ENCODE measurements around the gene C2orf92. TPM values are rescaled to one million over a fixed set of nuclear protein-coding genes. Genes with fewer than 3 reads are reported as not detected.
A peak's percentile ranks its signal among the peaks of the same experiment; 100 is the strongest.

The C2orf92 gene
- total and polyA plus RNA-seq, 12 donors: 1.2 to 50.0 (median 5.5) TPM

GRCh38 chr2:97703741-97704140 lies 34.2 kb downstream of the C2orf92 start:
- Histone ChIP-seq H3K27me3 (no peaks in the 10 kb centered on the region), H3K4me3 (no peak overlapping the region), H3K9me3 (replicated peaks in 1 of 3) (no peaks in the 10 kb centered on the region), H3K4me1 (replicated peaks in 1 of 2) (no peaks in the 10 kb centered on the region), H3K27ac (no peak overlapping the region), H3K36me3 (replicated peaks in 1 of 2) (no peaks in the 10 kb centered on the region)
- WGBS, 4 donors: 64 to 83% (median 72%) methylated on average over 3 of the region's 3 CpGs
- DNase-seq: no peak
- intact Hi-C loops (cut with DNase I): loop anchor here in 1 of 2 donors (5.0 to 10.0 kb wide), 2 partner anchors 109 to 684 kb away; no protein-coding TSS in a partner anchor
- TF ChIP-seq CTCF (IDR thresholded peaks at IDR 0.05) (no peak), POLR2A (IDR thresholded peaks at IDR 0.05) (no peak)

DNA sequence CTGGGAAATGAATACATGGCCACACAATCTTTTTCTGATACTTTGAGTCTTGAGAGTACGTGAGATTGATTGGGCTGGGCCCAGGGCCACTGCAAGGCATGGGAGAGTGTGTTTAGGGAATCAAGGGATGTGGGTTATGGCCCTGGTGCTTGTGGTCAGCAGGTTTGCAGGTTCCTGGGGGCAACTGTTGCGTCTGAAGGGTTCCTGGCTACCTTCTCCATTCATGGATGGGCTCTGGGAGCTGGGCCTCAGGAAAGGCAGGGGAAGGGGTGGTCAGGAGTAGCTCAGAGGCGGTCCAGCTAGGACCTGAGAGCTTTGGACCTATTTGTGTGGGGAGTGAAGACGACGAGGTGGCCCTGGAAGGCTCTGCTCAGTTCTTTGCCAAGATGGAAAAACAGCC lies 35.5 kb downstream of the C2orf92 start:
- Histone ChIP-seq H3K4me1 (replicated peaks in 1 of 2) (no peaks in the 10 kb centered on the region), H3K9me3 (replicated peaks in 1 of 3) (no peaks in the 10 kb centered on the region), H3K36me3 (replicated peaks in 1 of 2) (no peaks in the 10 kb centered on the region), H3K4me3 (no peak overlapping the region), H3K27ac (no peak overlapping the region), H3K27me3 (no peaks in the 10 kb centered on the region)
- 91 to 100% (median 95%) methylated on average over 5 of the region's 5 CpGs for WGBS, 4 donors
- intact Hi-C loops (cut with DNase I): loop anchor here in 1 of 2 donors (5.0 to 10.0 kb wide), 2 partner anchors 110 to 682 kb away; no protein-coding TSS in a partner anchor
- TF ChIP-seq POLR2A (IDR thresholded peaks at IDR 0.05) (no peak), CTCF (IDR thresholded peaks at IDR 0.05) (no peak)
- DNase-seq: peak in 1 of 7 donors; percentile 21

DNA sequence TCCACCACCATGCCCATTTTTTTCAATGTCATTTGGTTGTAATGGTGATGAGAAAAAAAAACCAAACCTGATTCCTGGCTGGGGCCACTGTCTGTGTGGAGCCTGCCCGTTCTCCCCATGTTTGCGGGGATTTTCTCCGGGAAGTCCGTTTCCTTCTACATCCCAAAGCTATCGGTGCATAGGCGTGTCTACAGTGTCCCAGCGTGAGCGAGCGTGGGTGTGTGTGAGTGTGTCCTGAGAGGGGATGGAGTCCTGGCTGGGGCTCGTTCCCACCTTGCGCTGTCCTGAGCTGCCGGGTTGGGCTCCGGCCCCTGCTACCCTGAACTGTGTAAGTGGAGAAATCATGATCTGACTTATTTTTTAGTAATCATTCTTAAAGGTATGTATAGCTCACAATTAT lies 36.6 kb downstream of the C2orf92 start:
- Histone ChIP-seq H3K4me1 (replicated peaks in 1 of 2) (no peaks in the 10 kb centered on the region), H3K9me3 (replicated peaks in 1 of 3) (no peaks in the 10 kb centered on the region), H3K27me3 (no peaks in the 10 kb centered on the region), H3K27ac (no peak overlapping the region), H3K4me3 (no peak overlapping the region), H3K36me3 (replicated peaks in 1 of 2) (no peaks in the 10 kb centered on the region)
- TF ChIP-seq CTCF (IDR thresholded peaks at IDR 0.05) (no peak), POLR2A (IDR thresholded peaks at IDR 0.05) (no peak)
- DNase-seq: peak in 1 of 7 donors; percentile 21
- intact Hi-C loops (cut with DNase I): loop anchor here in 1 of 2 donors (10.0 kb wide), 1 partner anchor 111 kb away; no protein-coding TSS in a partner anchor
- 90 to 95% (median 93%) methylated on average over 13 of the region's 13 CpGs for WGBS, 4 donors

DNA sequence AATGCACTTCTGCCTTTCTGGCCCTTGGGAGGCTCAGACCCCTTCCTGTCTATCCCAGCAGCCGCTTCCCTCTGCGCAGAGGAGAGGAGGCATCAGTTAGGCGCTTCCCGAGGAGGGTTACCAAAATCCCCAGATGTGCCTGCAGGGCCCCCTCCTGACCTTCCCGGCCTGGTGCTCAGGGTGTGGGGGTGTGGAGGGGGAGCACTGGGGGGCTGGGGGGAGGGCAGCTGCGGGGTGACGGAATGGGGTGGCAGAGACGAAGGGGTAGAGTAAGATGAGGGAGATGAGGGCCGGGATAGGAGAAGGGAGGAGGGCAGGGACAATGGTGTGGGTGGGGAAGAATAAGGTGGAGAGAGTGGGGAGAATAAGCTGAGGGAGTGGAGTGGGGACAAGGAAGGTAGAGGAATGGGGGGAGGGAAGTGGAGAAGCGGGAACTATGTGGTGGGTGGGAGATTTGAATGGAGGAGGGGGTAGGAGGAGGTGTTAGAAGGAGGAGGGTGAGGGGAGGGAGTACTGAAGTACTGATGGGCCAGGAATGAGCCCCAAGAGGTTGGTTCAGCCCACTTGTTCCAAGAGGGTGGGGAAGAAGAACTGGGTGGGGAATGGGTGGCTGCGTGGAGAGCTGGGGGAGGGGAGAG lies 37.3 kb downstream of the C2orf92 start:
- Histone ChIP-seq H3K27me3 (no peaks in the 10 kb centered on the region), H3K27ac (no peak overlapping the region), H3K36me3 (replicated peaks in 1 of 2) (no peaks in the 10 kb centered on the region), H3K4me1 (replicated peaks in 1 of 2) (no peaks in the 10 kb centered on the region), H3K9me3 (replicated peaks in 1 of 3) (no peaks in the 10 kb centered on the region), H3K4me3 (no peak overlapping the region)
- WGBS, 4 donors: 60 to 70% (median 63%) methylated on average over 9 to 11 of the region's 11 CpGs
- no peak for TF ChIP-seq POLR2A (IDR thresholded peaks at IDR 0.05)
- TF ChIP-seq CTCF (IDR thresholded peaks at IDR 0.05): no peak
- no peak for DNase-seq
- intact Hi-C loops (cut with DNase I): loop anchor here in 1 of 2 donors (10.0 kb wide), 1 partner anchor 112 kb away; no protein-coding TSS in a partner anchor
